HepG2 (cell line): ENCODE measurements around the gene GDF9. TPM values are rescaled to one million over a fixed set of nuclear protein-coding genes. Genes with fewer than 3 reads are reported as not detected.

Experiments
- AGO2 ChIP-seq: fragments of 200-400 bp; formaldehyde crosslinking; optimal IDR thresholded peaks from 2 replicates; pipeline ENCODE3; 2017; ENCODE audit warnings: mild to moderate bottlenecking, low read depth, low read length, moderate library complexity
- ATF7 ChIP-seq, 2 experiments: fragments of 450-650 bp in 1 of 2; sonication (generic) in 1 of 2; formaldehyde crosslinking in 1 of 2; IDR thresholded peaks; 2 replicates each; pipeline versions ENCODE4 v1.4.0 to v1.6.1; 2016 to 2020; ENCODE audit warnings: antibody characterized with exemption in 1 of 2, mild to moderate bottlenecking in 1 of 2, missing genetic modification reagents in 1 of 2
- BRCA1 ChIP-seq: sonication (generic); formaldehyde crosslinking; IDR thresholded peaks from 2 replicates; pipeline ENCODE4 v1.4.0; 2020; ENCODE audit warnings: missing genetic modification reagents
- FOXK1 ChIP-seq: sonication (generic); formaldehyde crosslinking; IDR thresholded peaks from 2 replicates; pipeline ENCODE4 v1.4.0; 2020; ENCODE audit warnings: low read depth, missing genetic modification reagents, borderline replicate concordance
- HOXD1 ChIP-seq: sonication (generic); formaldehyde crosslinking; IDR thresholded peaks from 2 replicates; pipeline ENCODE4 v1.5.0; 2020; ENCODE audit warnings: missing genetic modification reagents
- KDM5A ChIP-seq: fragments of 200-600 bp; sonication (generic); IDR thresholded peaks from 2 replicates; pipeline ENCODE4 v1.7.0; 2018; ENCODE audit warnings: antibody characterized with exemption, mild to moderate bottlenecking, low read length, borderline replicate concordance
- NR2F2 ChIP-seq: IDR thresholded peaks from 2 replicates; pipeline ENCODE4 v1.6.1; 2012; ENCODE audit warnings: low read depth, inconsistent platforms, borderline replicate concordance
- polyA plus RNA-seq, 8 experiments: library from polyadenylated mRNA; depleted of rRNA in 3 of 8; stranded (reverse) in 7 of 8; unstranded in 1 of 8; fragments of >200 nt; fragmentation: Illumina TruSeq in 4 of 8; extraction: Trizol in 4 of 8; gene quantifications; 2 replicates each; pipeline versions ENCODE4 v1.2.1 to v1.2.3, GENCODE V29; 2011 to 2016; ENCODE audit warnings: low read depth in 4 of 8, missing spikeins in 1 of 8, mixed read lengths in 1 of 8; ENCODE audit not compliant: insufficient read depth in 1 of 8
- total RNA-seq, 5 experiments: library from RNA; depleted of rRNA; stranded (reverse); fragments of >200 nt; fragmentation: Illumina TruSeq; extraction: Trizol; gene quantifications; 2 replicates each; pipeline ENCODE4 v1.2.3, GENCODE V29; 2016; ENCODE audit warnings: low read depth in 1 of 5
- TF ChIP-seq, protein P1 (sequence below): sonication (generic); formaldehyde crosslinking; IDR thresholded peaks from 2 replicates; pipeline ENCODE4 v1.4.0; 2020; ENCODE audit warnings: missing genetic modification reagents; ENCODE audit errors: not compliant biosample characterization
- TF ChIP-seq, protein P2 (sequence below): sonication (generic); formaldehyde crosslinking; IDR thresholded peaks from 2 replicates; pipeline ENCODE4 v1.9.0; 2021; ENCODE audit warnings: missing genetic modification reagents, borderline replicate concordance

GDF9 gene
- total and polyA plus RNA-seq, 2 of the 13 experiments (the other 11 are each of a cell fraction or from before 2014, with no cell fraction given), result 0.33 to 0.38 TPM

DNA sequence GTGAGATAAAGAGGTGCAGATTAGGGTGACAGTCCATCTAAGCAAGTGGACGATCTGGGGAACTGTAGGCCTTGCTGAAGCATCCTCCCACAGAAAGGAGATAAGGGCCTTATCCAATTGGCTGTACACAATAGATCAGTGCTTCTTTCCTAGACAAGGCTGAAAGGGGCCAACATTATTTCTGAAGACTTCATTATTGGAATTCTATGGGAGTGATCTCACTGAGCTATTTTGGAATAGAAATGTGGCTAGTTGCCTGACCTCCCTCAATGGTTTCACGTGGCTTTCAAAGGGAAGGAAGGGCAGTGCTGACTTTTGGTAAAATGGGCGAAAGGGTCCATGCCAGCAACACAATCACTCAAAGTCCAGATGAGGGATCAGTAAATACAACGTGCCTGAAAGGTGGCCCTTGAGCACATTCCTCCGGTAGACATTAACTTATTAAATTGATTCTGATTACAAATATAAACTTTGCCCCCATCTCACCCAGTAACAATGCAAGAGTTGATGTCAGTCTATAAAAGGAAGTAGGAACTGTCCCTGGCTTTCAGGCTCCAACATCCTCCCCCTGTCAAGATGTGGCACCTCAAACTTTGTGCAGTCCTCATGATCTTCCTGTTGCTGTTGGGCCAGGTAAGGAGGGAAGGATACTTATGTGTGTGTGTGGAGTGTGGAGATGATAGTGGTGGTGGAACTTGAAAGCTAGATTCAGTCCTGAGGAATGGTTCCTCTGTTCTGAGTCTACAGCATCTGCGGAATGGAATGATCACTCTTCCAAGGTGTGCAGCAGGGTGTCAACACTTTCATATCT is 7.1 kb upstream of the GDF9 start, which contains the start of gene LEAP2 (continued):
- TF ChIP-seq FOXK1 (CRISPR knock-in tag), result peak; percentile 76
- TF ChIP-seq, protein P1, sequence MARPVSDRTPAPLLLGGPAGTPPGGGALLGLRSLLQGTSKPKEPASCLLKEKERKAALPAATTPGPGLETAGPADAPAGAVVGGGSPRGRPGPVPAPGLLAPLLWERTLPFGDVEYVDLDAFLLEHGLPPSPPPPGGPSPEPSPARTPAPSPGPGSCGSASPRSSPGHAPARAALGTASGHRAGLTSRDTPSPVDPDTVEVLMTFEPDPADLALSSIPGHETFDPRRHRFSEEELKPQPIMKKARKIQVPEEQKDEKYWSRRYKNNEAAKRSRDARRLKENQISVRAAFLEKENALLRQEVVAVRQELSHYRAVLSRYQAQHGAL (CRISPR knock-in tag), result peak; percentile 34
- TF ChIP-seq BRCA1 (CRISPR knock-in tag), result peak; percentile 3; the same call in 1 of the 2 replicates
- TF ChIP-seq NR2F2, result no peak
- 0 out of 2 replicates have a peak, but pooled peaks have one; percentile 44 for TF ChIP-seq HOXD1
- TF ChIP-seq KDM5A, result peak; percentile 44; the same call in 1 of the 2 replicates
- TF ChIP-seq ATF7 (IDR thresholded peaks at IDR 0.05), result peak; percentile 30; the same call in 1 of the 2 replicates
- peak; percentile 76; the same call in 1 of the 2 replicates for TF ChIP-seq ATF7 (CRISPR knock-in tag; IDR thresholded peaks at IDR 0.05)
- TF ChIP-seq, protein P2, sequence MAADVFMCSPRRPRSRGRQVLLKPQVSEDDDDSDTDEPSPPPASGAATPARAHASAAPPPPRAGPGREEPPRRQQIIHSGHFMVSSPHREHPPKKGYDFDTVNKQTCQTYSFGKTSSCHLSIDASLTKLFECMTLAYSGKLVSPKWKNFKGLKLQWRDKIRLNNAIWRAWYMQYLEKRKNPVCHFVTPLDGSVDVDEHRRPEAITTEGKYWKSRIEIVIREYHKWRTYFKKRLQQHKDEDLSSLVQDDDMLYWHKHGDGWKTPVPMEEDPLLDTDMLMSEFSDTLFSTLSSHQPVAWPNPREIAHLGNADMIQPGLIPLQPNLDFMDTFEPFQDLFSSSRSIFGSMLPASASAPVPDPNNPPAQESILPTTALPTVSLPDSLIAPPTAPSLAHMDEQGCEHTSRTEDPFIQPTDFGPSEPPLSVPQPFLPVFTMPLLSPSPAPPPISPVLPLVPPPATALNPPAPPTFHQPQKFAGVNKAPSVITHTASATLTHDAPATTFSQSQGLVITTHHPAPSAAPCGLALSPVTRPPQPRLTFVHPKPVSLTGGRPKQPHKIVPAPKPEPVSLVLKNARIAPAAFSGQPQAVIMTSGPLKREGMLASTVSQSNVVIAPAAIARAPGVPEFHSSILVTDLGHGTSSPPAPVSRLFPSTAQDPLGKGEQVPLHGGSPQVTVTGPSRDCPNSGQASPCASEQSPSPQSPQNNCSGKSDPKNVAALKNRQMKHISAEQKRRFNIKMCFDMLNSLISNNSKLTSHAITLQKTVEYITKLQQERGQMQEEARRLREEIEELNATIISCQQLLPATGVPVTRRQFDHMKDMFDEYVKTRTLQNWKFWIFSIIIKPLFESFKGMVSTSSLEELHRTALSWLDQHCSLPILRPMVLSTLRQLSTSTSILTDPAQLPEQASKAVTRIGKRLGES, result no peak; the same call in 1 of the 2 replicates
- no peak for TF ChIP-seq AGO2
